Activated T-helper 1 cell treated with anti-CD3 and anti-CD28 coated beads, Interleukin-2, amount 50 U/mL, for 16 hours (primary cell): ENCODE results near the gene ZBED1.
"Not testable (repeated sequence)": the region's sequence is repeated elsewhere in the genome, so short reads cannot be mapped to it uniquely, and the experiment has no call there.

ENCODE experiments used
- DNase-seq, 2 donors: peaks; one replicate each; pipeline ENCODE4 v3.0.0-alpha.2; 2020; ENCODE audit warnings: low read depth in 1 of 2, low spot score in 1 of 2

The ZBED1 gene

DNA sequence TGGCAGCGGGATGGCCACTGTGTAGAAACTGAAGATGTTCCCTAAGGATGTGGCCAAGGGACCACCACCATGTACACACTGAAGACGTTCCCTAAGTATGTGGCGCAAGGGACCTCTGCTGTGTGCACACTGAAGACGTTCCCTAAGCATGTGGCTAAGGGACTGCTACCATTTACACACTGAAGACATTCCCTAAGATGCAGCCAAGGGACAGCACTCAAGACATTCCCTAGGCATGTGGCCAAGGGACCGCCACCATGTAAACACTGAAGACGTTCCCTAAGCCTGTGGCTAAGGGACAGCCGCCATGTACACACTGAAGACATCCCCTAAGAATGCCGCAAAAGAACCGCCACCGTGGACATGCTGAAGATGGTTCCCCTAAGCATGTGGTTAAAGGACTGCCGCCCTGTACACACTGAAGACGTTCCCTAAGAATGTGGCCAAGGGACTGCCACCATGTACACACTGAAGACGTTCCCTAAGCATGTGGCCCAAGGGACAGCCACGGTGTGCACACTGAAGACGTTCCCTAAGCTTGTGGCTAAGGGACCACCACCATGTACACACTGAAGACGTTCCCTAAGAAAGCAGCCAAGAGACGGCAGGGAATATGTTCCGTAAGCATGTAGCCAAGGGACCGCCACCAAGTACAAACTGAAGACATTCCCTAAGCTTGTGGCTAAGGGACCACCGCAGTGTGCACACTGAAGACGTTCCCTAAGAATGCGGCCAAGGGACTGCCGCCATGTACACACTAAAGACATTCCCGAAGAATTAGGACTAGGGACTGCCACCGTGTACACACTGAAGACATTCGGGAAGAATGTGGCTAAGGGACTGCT lies 43.3 kb downstream of the ZBED1 start:
- no peak for DNase-seq

DNA sequence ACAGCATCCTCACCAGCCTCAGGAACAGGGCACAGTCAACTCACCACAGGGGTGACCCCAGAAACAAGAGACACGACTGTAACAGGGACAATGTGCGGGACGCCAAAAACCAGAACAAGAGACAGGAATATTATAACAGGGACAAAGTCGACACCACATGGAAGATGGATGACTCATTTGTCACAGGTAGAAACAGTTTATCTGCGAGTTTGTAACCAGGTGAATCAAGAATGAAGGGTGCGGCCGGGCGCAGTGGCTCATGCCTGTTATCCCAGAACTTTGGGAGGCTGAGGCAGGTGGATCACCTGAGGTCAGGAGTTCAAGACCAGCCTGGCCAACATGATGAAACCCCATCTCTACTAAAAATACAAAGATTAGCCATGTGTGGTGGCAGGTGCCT lies 44.7 kb downstream of the ZBED1 start:
- not testable (repeated sequence) for DNase-seq

DNA sequence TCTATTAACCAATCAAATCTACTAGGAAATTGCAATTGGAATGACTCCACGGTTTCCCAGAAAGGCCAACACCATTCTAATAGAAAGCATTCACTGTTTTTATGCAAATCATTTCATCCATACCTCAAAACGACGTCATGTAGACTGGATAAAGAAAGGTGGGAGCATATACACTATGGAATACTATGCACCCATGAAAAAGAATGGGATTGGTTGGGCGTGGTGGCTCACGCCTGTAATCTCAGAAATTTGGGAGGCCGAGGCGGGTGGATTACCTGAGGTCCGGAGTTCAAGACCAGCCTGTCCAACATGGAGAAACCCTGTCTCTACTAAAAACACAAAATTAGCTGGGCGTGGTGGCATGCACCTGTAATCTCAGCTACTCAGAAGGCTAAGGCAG lies 46.2 kb downstream of the ZBED1 start:
- DNase-seq: not testable (repeated sequence)

DNA sequence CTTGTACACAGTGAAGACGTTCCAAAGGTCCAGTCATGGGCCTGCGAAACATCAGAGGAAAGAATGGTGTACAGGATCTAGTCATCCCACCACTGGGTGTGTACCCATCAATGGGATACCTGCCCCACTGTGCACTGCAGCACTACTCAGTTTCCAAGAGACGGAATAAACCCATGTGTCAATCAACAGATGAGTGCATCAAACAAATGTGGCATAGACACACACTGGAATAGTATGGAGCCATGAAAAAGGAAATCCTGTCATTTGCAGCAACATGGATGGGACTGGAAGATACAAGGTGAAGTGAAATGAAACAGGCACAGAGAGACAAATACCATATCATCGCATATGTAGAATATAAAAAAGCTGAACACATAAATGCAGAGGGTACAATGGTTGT lies 48.0 kb downstream of the ZBED1 start:
- no peak for DNase-seq

DNA sequence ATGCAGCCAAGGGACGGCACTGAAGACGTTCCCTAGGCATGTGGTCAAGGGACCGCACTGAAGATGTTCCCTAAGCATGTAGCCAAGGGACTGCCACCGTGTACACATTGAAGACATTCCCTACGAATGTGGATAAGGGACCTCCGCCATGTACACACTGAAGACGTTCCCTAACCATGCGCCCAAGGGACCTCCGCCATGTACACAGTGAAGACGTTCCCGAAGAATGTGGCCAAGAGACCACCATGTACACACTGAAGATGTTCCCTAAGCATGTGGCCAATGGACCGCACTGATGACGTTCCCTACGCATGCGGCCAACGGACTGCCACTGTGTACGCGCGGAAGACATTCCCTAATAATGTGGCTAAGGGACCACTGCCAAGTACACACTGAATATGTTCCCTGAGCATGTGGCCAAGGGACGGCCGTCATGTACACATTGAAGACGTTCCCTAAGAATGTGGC lies 48.4 kb downstream of the ZBED1 start:
- no peak for DNase-seq

DNA sequence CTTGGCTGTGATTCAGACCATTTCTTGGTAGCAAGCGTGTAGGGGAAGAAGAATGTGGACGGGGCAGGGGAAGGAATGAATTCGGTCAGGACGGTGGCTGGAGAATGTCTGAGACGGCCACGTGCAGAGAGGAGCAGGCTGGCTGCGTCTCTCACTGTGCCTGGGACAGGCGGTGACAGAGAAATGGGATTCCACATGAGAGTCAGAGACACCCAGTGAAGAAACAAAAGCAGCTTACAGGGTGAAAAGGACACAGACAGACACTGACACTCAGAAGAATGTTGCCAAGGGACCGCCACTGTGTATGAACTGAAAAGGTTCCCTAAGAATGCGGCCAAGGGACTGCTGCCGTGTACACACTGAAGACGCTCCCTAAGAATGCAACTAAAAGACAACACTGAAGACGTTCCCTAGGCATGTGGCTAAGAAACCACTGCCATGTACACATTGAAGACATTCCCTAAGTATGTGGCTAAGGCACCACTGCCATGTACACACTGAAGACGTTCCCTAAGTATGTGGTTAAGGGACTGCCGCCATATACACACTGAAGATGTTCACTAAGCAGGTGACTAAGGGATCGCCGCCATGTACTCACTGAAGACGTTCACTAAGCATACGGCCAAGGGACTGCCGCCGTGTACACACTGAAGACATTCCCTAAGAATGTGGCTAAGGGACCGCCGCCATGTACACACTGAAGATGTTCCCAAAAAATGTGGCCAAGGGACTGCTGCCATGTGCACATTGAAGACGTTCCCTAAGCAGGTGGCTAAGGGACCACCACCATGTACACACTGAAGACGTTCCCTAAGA lies 49.1 kb downstream of the ZBED1 start:
- DNase-seq: no peak

DNA sequence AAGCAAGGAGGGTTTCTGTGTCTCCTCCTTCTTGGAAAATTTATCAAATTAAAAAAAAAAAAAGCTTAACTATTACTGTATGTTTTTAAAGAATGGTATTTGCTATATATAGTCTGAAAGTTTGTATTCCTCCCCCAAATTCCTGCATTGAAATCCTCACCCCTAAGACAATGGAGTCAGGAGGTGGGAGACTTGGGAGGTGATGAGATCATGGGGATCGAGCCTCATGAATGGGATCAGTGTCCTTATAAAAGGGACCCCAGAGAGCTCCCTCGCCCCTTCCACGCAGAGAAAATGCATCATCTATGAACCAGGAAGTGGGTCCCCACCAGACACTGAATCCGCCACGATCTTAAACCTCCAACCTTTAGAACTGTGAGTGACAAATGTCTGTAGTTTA lies 50.1 kb downstream of the ZBED1 start:
- no peak for DNase-seq

DNA sequence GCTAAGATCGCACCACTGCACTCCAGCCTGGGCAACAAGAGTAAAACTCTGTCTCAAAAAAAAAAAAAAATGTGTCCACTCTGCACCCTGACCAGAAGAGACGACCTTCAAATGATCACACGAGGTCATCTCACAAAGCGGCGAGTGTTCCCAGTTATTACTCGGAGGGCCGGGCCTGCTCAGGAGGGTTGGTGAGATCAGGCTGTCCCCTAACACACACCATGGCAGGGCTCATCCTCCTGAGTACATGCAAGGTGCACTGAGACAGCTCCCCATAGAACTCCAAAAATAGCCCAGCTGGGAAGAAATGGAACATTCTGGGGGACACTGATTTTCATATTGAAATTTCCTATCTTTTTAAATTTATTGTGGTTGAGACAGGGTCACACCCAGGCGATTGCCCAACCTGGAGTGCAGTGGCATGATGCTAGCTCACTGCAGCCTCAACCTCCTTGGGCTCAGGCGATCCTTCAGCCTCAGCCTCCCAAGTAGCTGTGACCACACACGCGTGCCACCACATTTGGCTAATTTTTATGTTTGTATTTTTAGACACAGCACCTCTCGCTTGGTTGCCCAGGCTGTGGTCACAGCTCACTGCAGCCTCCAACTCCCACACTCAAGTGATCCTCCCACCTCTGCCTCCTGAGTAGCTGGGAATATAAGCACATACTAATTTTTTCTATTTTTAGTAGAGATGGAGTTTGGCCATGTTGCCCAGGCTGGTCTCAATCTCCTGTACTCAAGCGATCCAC lies 51.5 kb downstream of the ZBED1 start:
- no peak for DNase-seq

DNA sequence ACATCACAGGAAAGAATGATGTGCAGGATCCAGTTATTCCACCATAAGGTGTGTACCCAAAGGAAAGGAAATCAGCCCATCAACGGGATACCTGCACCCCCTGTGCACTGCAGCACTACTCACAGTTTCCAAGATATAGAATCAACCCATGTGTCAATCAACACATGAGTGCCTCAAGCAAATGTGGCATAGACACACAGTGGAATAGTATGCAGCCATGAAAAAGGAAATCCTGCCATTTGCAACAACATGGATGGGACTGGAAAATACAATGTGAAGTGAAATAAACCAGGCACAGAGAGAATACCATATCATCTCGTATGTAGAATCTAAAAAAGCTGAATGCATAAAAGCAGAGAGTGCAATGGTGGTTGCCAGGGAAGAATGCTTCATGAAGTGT lies 53.3 kb downstream of the ZBED1 start:
- no peak for DNase-seq

DNA sequence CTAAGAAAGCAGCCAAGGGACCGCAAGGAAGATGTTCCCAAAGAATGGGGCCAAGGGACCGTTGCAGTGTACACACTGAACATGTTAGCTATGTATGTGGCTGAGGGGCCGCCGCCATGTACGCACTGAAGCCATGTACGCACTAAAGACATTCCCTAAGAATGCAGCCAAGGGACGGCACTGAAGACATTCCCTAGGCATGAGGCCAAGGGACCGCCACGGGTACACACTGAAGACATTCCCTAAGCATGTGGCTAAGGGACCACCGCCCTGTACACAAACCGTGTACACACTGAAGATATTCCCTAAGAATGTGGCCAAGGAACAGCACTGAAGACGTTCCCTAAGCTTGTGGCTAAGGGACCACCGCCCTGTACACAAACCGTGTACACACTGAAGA lies 54.0 kb downstream of the ZBED1 start:
- no peak for DNase-seq

DNA sequence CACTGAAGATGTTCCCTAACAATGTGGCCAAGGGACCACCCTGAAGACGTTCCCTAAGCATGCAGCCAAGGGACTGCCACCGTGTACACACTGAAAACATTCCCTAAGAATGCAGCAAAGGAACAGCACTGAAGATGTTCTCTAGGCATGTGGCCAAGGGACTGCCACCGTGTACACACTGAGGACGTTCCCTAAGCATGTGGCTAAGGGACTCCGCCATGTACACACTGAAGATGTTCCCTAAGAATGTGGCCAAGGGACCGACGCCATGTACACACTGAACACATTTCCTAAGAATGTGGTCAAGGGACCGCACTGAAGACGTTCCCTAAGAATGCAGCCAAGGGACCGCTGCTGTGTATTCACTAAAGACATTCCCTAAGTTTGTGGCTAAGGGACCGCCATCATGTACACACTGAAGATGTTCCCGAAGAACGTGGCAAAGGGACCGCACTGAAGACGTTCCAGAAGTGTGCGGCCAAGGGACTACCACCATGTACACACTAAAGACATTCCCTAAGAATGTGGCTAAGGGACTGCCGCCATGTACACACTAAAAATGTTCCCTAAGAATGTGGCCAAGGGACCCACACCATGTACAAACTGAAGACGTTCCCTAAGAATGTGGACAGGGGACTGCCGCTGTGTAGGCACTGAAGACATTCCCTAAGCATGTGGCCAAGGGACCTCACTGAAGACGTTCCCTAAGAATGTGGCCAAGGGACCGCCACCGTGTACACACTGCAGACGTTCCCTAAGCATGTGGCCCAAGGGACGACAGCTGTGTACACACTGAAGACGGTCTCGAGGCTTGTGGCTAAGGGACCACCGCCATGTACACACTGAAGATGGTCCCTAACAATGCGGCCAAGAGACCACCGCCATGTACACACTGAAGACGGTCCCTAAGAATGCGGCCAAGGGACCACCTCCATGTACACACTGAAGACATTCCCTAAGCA lies 54.8 kb downstream of the ZBED1 start:
- DNase-seq: no peak

DNA sequence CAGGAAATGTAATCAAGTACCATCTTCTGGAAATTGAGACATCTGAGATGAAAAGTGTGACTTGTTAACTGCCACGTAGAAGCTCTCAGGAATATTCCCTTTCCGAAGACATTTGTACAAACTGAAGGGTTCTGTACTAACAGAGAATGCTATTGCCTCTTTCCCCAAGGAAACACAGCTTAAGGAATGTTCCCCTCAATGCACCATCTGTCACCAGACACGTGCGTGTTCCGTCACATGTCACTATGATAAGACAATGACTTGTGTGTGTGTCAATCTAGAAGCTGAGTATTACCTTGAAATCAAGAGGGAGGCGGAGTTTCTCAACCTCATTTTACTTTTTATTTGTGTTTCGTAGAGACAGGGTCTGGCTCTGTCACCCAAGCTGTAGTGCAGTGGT lies 58.1 kb downstream of the ZBED1 start:
- no peak for DNase-seq

DNA sequence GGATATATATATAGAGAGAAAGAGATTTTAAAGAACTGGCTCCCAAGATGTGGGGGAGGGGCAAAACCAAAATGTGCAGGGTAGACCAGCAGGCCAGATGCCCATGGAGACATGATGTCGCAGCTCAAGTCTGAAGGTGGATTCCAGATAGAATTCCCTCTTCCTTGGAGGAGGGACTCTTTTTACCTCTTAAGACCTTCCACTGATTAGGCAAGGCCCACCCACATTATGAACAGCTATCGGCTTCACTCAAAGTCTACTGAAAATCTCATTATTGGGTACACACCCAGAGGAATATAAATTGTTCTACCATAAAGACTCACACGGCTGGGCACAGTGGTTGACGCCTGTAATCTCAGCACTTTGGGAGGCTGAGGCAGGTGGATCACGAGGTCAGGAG lies 59.3 kb downstream of the ZBED1 start:
- DNase-seq: no peak

DNA sequence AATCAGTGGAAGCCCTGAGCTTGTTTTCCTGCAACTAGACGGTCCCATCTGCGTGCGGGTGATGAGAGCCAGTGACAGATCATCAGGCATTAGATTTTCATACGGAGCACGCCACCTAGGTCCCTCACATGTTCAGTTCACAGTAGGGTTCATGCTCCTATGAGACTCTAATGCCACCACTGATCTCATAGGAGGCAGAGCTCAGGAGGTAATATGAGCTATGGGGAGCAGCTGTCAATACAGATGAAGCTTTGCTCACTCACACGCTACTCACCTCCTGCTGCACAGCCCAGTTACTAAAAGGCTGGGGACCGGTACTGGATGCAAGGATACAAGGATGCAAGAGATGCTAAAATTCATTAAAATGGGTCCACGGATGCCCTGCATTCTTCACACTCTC lies 61.2 kb downstream of the ZBED1 start:
- DNase-seq: no peak
